Astrocyte of the spinal cord (primary cell): Measurements from ENCODE around the gene ENPP1.

Experiments used
- DNase-seq: peaks from one replicate; pipeline ENCODE4 v3.0.0; 2011; ENCODE audit warnings: low read depth, low spot score
- H3K4me3 ChIP-seq: 2 replicates; pipeline ENCODE4 v1.5.1; 2011; ENCODE audit warnings: low read depth, mild to moderate bottlenecking, low read length, moderate library complexity
- CTCF ChIP-seq: IDR thresholded peaks from 2 replicates; pipeline ENCODE4 v1.5.1; 2012; ENCODE audit warnings: low read depth, mild to moderate bottlenecking, low read length, inconsistent platforms
- in situ Hi-C: cut with HindIII; loops from 2 replicates; pipeline ENCODE4 v1.10.0; 2017; ENCODE audit warnings: low sequenced_read_pairs

ENPP1 gene

GRCh38 chr6:131929976-131930375, 122.2 kb downstream of the ENPP1 start:
- no peak for TF ChIP-seq CTCF
- no peak overlapping the region for H3K4me3 ChIP-seq
- in situ Hi-C loops, result no loop called here
- DNase-seq, result no peak

- in situ Hi-C loops, result no loop called here
- TF ChIP-seq CTCF, result no peak
- H3K4me3 ChIP-seq, result no peak overlapping the region
- no peak for DNase-seq
These were observed 123.4 kb downstream of the ENPP1 start for GRCh38 chr6:131931063-131931750.

- no peak for DNase-seq
- in situ Hi-C loops, result no loop called here
- no peak overlapping the region for H3K4me3 ChIP-seq
- TF ChIP-seq CTCF, result no peak
These were observed 128.3 kb downstream of the ENPP1 start for GRCh38 chr6:131936156-131936555.

- H3K4me3 ChIP-seq, result no peak overlapping the region
- TF ChIP-seq CTCF, result no peak
- no peak for DNase-seq
- in situ Hi-C loops, result no loop called here
These were observed 129.4 kb downstream of the ENPP1 start for GRCh38 chr6:131937226-131937625.

GRCh38 chr6:131937703-131938631, 130.1 kb downstream of the ENPP1 start:
- no peak overlapping the region for H3K4me3 ChIP-seq
- in situ Hi-C loops, result no loop called here
- TF ChIP-seq CTCF, result no peak
- DNase-seq, result peak; percentile 82
